Left ventricle myocardium inferior (tissue), 1 donor: ENCODE results near the gene COPS7A. TPM values are rescaled to one million over a fixed set of nuclear protein-coding genes. Genes with fewer than 3 reads are reported as not detected.
"Not testable (repeated sequence)": the region's sequence is repeated elsewhere in the genome, so short reads cannot be mapped to it uniquely, and the experiment has no call there.

Experiments used
- DNase-seq: peaks from one replicate; pipeline ENCODE4 v3.0.0-alpha.2; 2020
- H3K27ac ChIP-seq: fragments of 200-600 bp; replicated peaks from 2 replicates; pipeline ENCODE4 v1.8.0; 2021
- H3K27me3 ChIP-seq: fragments of 200-600 bp; 2 replicates; pipeline ENCODE4 v1.8.0; 2021; ENCODE audit warnings: low read depth
- H3K36me3 ChIP-seq: fragments of 200-600 bp; 2 replicates; pipeline ENCODE4 v1.8.0; 2021
- H3K4me1 ChIP-seq: fragments of 200-600 bp; 2 replicates; pipeline ENCODE4 v1.8.0; 2021
- H3K4me3 ChIP-seq: fragments of 200-600 bp; 2 replicates; pipeline ENCODE4 v1.8.0; 2021; ENCODE audit warnings: mild to moderate bottlenecking, moderate library complexity
- H3K9me3 ChIP-seq: fragments of 200-600 bp; replicated peaks from 2 replicates; pipeline ENCODE4 v1.8.0; 2021
- CTCF ChIP-seq: fragments of 200-600 bp; IDR thresholded peaks from 2 replicates; pipeline ENCODE4 v1.8.0; 2021; ENCODE audit warnings: antibody characterized with exemption, mild to moderate bottlenecking, borderline replicate concordance
- intact Hi-C: fragments of 100-400 bp; cut with micrococcal nuclease; formaldehyde crosslinking; loops from one replicate; pipeline ENCODE4 v1.11.0; 2022
- total RNA-seq: library from RNA; stranded (reverse); fragmentation: NEBNext Ultra II Directional; extraction: Animal tissue kit (Norgen Biotek cat#: 25700); gene quantifications from one replicate; pipeline ENCODE4 v1.2.1, GENCODE V29; 2021
- donor health status: DM: no; HTN: yes; CAD: no; lungs with severe emphysema.

COPS7A gene
- total RNA-seq, 1 donor from 2014 or later = 73.2 TPM

GRCh38 chr12:6742834-6743233 is 19.0 kb downstream of the COPS7A start:
- Histone ChIP-seq H3K27me3 (no peaks in the 10 kb centered on the region), H3K4me3 (no peak overlapping the region), H3K4me1 (peaks cover 13% of the 10 kb centered on the region), H3K9me3 (no peaks in the 10 kb centered on the region), H3K36me3 (peaks cover 14% of the 10 kb centered on the region), H3K27ac (no peak overlapping the region)
- intact Hi-C loops = no loop called here
- TF ChIP-seq CTCF = no peak
- no peak for DNase-seq

- intact Hi-C loops, H3K27ac ChIP-seq, DNase-seq, H3K4me3 ChIP-seq, H3K27me3 ChIP-seq, H3K9me3 ChIP-seq: not testable (repeated sequence)
- Histone ChIP-seq H3K36me3 (peaks cover 19% of the 10 kb centered on the region), H3K4me1 (peaks cover 13% of the 10 kb centered on the region)
Measured at GRCh38 chr12:6743300-6743699, 19.5 kb downstream of the COPS7A start.

GRCh38 chr12:6745741-6746525 is 22.1 kb downstream of the COPS7A start:
- Histone ChIP-seq H3K36me3 (peaks cover 45% of the 10 kb centered on the region), H3K4me3 (no peak overlapping the region), H3K4me1 (peaks cover 13% of the 10 kb centered on the region), H3K9me3 (no peaks in the 10 kb centered on the region), H3K27me3 (no peaks in the 10 kb centered on the region), H3K27ac (peak overlapping the region; percentile 56)
- intact Hi-C loops = loop anchor here (5.0 kb wide), 1 partner anchor 81 kb away; the partner anchor contains the start of gene P3H3
- TF ChIP-seq CTCF = no peak
- DNase-seq = no peak

- Histone ChIP-seq H3K9me3 (no peaks in the 10 kb centered on the region), H3K36me3 (peaks cover 54% of the 10 kb centered on the region), H3K27me3 (no peaks in the 10 kb centered on the region), H3K27ac (no peak overlapping the region), H3K4me1 (peaks cover 24% of the 10 kb centered on the region), H3K4me3 (no peak overlapping the region)
- no peak for TF ChIP-seq CTCF
- intact Hi-C loops = loop anchor here (5.0 kb wide), 1 partner anchor 80 kb away; the partner anchor contains the start of gene P3H3
- no peak for DNase-seq
Measured at GRCh38 chr12:6747216-6747615, 23.4 kb downstream of the COPS7A start.

GRCh38 chr12:6748761-6749160 is 24.9 kb downstream of the COPS7A start:
- no peak for DNase-seq
- H3K27ac ChIP-seq = no peak overlapping the region
- intact Hi-C loops = loop anchor here (5.0 kb wide), 1 partner anchor 79 kb away; the partner anchor contains the start of gene P3H3
- no peaks in the 10 kb centered on the region for H3K9me3 ChIP-seq
- H3K4me1 ChIP-seq = peaks cover 32% of the 10 kb centered on the region
- H3K36me3 ChIP-seq = peaks cover 54% of the 10 kb centered on the region
- TF ChIP-seq CTCF = no peak
- no peaks in the 10 kb centered on the region for H3K27me3 ChIP-seq
- no peak overlapping the region for H3K4me3 ChIP-seq

GRCh38 chr12:6750506-6750905 is 26.7 kb downstream of the COPS7A start:
- H3K36me3 ChIP-seq = peaks cover 54% of the 10 kb centered on the region
- H3K27me3 ChIP-seq = no peaks in the 10 kb centered on the region
- no peak for TF ChIP-seq CTCF
- H3K27ac ChIP-seq = no peak overlapping the region
- H3K4me3 ChIP-seq = no peak overlapping the region
- H3K9me3 ChIP-seq = no peaks in the 10 kb centered on the region
- DNase-seq = no peak
- peaks cover 30% of the 10 kb centered on the region for H3K4me1 ChIP-seq
- intact Hi-C loops = no loop called here
